DOHH2 (cell line): Measurements from ENCODE around the gene PRH2.

Source experiments
- H3F3A ChIP-seq: fragments of 200-600 bp; sonication (generic), shearing (Covaris generic); 2 replicates; pipeline ENCODE4 v1.6.0; 2016; ENCODE audit warnings: antibody characterized with exemption, mild to moderate bottlenecking; ENCODE audit not compliant: control insufficient read depth, insufficient read depth
- H3K27ac ChIP-seq: fragments of 200-600 bp; sonication (generic); 2 replicates; pipeline ENCODE4 v1.5.1; 2014; ENCODE audit warnings: low read depth, mild to moderate bottlenecking, low read length, moderate library complexity
- H3K27me3 ChIP-seq: fragments of 200-600 bp; sonication (generic); 2 replicates; pipeline ENCODE4 v1.6.1; 2014; ENCODE audit warnings: mild to moderate bottlenecking, low read length, mixed read lengths; ENCODE audit not compliant: control insufficient read depth
- H3K36me3 ChIP-seq: fragments of 200-600 bp; sonication (generic); 2 replicates; pipeline ENCODE4 v1.6.1; 2014; ENCODE audit warnings: mild to moderate bottlenecking, low read length, moderate library complexity, mixed read lengths; ENCODE audit not compliant: control insufficient read depth
- H3K4me1 ChIP-seq: fragments of 200-600 bp; sonication (generic); 2 replicates; pipeline ENCODE4 v1.6.1; 2014; ENCODE audit warnings: mild to moderate bottlenecking, low read length, mixed read lengths; ENCODE audit not compliant: control insufficient read depth
- H3K4me2 ChIP-seq: fragments of 200-600 bp; sonication (generic); 2 replicates; pipeline ENCODE4 v1.6.0; 2014; ENCODE audit warnings: mild to moderate bottlenecking, low read length, moderate library complexity
- H3K4me3 ChIP-seq: fragments of 200-600 bp; sonication (generic); 2 replicates; pipeline ENCODE4 v1.5.1; 2014; ENCODE audit warnings: mild to moderate bottlenecking, low read length, mixed read lengths
- H3K79me2 ChIP-seq: fragments of 200-600 bp; sonication (generic); 2 replicates; pipeline ENCODE4 v1.6.1; 2014; ENCODE audit warnings: mild to moderate bottlenecking, low read length, mixed read lengths; ENCODE audit not compliant: control insufficient read depth
- H3K9me2 ChIP-seq: fragments of 200-600 bp; sonication (generic); replicated peaks from 2 replicates; pipeline ENCODE4 v1.6.1; 2014; ENCODE audit warnings: mild to moderate bottlenecking, low read length, mixed read lengths; ENCODE audit not compliant: control insufficient read depth
- H3K9me3 ChIP-seq: fragments of 200-600 bp; sonication (generic); 2 replicates; pipeline ENCODE4 v1.6.1; 2014; ENCODE audit warnings: antibody characterized with exemption, low read length, mixed read lengths; ENCODE audit not compliant: control insufficient read depth, insufficient read depth
- H4K20me1 ChIP-seq: fragments of 200-600 bp; sonication (generic); 2 replicates; pipeline ENCODE4 v1.6.0; 2014; ENCODE audit warnings: low read depth, mild to moderate bottlenecking, antibody characterized with exemption, low read length, moderate library complexity; ENCODE audit not compliant: control insufficient read depth, insufficient read depth
- EZH2phosphoT487 ChIP-seq: fragments of 200-600 bp; sonication (generic); IDR thresholded peaks from 2 replicates; pipeline ENCODE4 v1.6.1; 2017; ENCODE audit warnings: borderline replicate concordance, mild to moderate bottlenecking, antibody characterized with exemption, low read length, moderate library complexity, mixed read lengths
- TF ChIP-seq, protein P1 (sequence below): fragments of 200-600 bp; sonication (generic); IDR thresholded peaks from one replicate; pipeline ENCODE4 v1.5.1; 2014; ENCODE audit warnings: antibody characterized with exemption, mild to moderate bottlenecking, low read depth, low read length; ENCODE audit not compliant: poor library complexity, severe bottlenecking

PRH2 gene

DNA sequence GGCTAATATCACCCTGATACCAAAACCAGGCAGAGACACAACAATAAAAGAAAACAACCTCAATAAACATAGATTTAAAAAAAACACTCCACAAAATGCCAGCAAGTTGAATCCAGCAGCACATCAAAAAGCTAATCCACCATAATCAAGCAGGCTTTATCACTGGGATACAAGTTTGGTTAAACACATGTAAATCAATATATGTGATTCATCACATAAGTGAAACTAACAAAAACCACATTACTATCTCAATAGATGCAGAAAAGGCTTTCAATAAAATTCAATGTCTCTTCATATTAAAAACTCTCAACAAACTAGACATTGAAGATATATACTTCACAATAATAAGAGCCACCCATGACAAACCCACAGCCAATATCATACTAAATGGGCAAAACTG is 27.0 kb downstream of the PRH2 start:
- Histone ChIP-seq H3K4me1 (no peaks in the 10 kb centered on the region), H3K4me2 (no peak overlapping the region), H3K4me3 (no peak overlapping the region), H3K79me2 (no peaks in the 10 kb centered on the region), H3K9me3 (peaks cover 3% of the 10 kb centered on the region; the same call in 1 of the 2 replicates), H3K27ac (no peak overlapping the region), H4K20me1 (no peaks in the 10 kb centered on the region), H3K36me3 (no peaks in the 10 kb centered on the region), H3K9me2 (no peaks in the 10 kb centered on the region), H3K27me3 (no peaks in the 10 kb centered on the region), H3F3A (no peaks in the 10 kb centered on the region)
- TF ChIP-seq, protein P1, sequence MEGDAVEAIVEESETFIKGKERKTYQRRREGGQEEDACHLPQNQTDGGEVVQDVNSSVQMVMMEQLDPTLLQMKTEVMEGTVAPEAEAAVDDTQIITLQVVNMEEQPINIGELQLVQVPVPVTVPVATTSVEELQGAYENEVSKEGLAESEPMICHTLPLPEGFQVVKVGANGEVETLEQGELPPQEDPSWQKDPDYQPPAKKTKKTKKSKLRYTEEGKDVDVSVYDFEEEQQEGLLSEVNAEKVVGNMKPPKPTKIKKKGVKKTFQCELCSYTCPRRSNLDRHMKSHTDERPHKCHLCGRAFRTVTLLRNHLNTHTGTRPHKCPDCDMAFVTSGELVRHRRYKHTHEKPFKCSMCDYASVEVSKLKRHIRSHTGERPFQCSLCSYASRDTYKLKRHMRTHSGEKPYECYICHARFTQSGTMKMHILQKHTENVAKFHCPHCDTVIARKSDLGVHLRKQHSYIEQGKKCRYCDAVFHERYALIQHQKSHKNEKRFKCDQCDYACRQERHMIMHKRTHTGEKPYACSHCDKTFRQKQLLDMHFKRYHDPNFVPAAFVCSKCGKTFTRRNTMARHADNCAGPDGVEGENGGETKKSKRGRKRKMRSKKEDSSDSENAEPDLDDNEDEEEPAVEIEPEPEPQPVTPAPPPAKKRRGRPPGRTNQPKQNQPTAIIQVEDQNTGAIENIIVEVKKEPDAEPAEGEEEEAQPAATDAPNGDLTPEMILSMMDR: no peak
- TF ChIP-seq EZH2phosphoT487: no peak

DNA sequence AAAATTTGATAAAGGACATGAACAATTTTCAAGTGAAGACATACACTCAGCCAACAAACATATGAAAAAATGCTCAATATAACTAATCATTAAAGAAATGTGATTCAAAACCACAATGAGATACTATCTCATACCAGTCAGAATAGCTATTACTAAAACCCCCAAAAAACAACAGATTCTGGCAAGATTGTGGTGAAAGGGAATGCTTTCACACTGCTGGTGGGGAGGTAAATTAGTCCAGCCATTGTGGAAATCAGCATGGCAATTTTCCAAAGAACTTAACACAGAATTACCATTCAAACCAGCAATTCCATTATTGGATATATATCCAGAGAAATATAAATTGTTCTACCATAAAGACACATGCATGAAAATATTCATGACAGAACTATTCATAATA is 28.7 kb downstream of the PRH2 start:
- H3K4me1 ChIP-seq: no peaks in the 10 kb centered on the region
- H3K36me3 ChIP-seq: no peaks in the 10 kb centered on the region
- H3K4me3 ChIP-seq: no peak overlapping the region
- no peaks in the 10 kb centered on the region for H4K20me1 ChIP-seq
- TF ChIP-seq, protein P1: no peak
- TF ChIP-seq EZH2phosphoT487: no peak
- H3K4me2 ChIP-seq: no peak overlapping the region
- no peaks in the 10 kb centered on the region for H3K9me2 ChIP-seq
- H3K27me3 ChIP-seq: no peaks in the 10 kb centered on the region
- H3K27ac ChIP-seq: no peak overlapping the region
- peaks cover 3% of the 10 kb centered on the region; the same call in 1 of the 2 replicates for H3K9me3 ChIP-seq
- H3K79me2 ChIP-seq: no peaks in the 10 kb centered on the region
- H3F3A ChIP-seq: no peaks in the 10 kb centered on the region

DNA sequence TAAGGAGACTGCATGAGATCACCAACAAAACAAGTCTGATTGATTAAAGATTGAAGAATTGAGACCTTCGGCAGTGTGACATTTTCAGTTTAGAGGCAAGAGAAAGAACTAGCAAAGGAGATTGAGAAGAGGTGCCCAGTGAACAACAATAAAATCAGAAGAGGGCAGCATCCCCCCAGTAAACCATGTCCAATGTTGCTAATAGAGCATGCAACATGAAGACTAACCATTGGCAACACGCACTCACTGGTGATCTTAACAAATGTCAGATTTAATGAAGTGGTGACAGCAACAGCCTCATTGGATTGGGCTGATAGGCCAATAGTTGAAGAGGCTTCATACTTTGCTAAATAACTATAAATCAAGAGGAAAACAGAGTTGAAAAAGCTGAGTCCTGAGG is 30.8 kb downstream of the PRH2 start:
- no peaks in the 10 kb centered on the region for H3K27me3 ChIP-seq
- no peaks in the 10 kb centered on the region for H3K9me3 ChIP-seq
- no peaks in the 10 kb centered on the region for H3F3A ChIP-seq
- no peak for TF ChIP-seq EZH2phosphoT487
- TF ChIP-seq, protein P1: peak; percentile 10
- no peak overlapping the region for H3K27ac ChIP-seq
- no peaks in the 10 kb centered on the region for H3K79me2 ChIP-seq
- no peaks in the 10 kb centered on the region for H3K9me2 ChIP-seq
- no peaks in the 10 kb centered on the region for H3K4me1 ChIP-seq
- H4K20me1 ChIP-seq: no peaks in the 10 kb centered on the region
- no peak overlapping the region for H3K4me2 ChIP-seq
- H3K4me3 ChIP-seq: no peak overlapping the region
- H3K36me3 ChIP-seq: no peaks in the 10 kb centered on the region

- Histone ChIP-seq H3K4me2 (no peak overlapping the region), H3K79me2 (no peaks in the 10 kb centered on the region), H3K9me3 (no peaks in the 10 kb centered on the region), H3K36me3 (no peaks in the 10 kb centered on the region), H3K27ac (no peak overlapping the region), H3F3A (no peaks in the 10 kb centered on the region), H3K27me3 (no peaks in the 10 kb centered on the region), H3K9me2 (no peaks in the 10 kb centered on the region), H3K4me1 (no peaks in the 10 kb centered on the region), H3K4me3 (no peak overlapping the region), H4K20me1 (no peaks in the 10 kb centered on the region)
- TF ChIP-seq, protein P1: no peak
- TF ChIP-seq EZH2phosphoT487: no peak
Observed at GRCh38 chr12:10960211-10960610, 31.2 kb downstream of the PRH2 start.
